Esophagus muscularis mucosa (tissue), 4 donors: ENCODE data around the gene NAPG. TPM values are rescaled to one million over a fixed set of nuclear protein-coding genes. Genes with fewer than 3 reads are reported as not detected.
A peak's percentile ranks its signal among the peaks of the same experiment; 100 is the strongest.
"Not testable (repeated sequence)": the region's sequence is repeated elsewhere in the genome, so short reads cannot be mapped to it uniquely, and the experiment has no call there.

Source experiments
- DNase-seq: peaks from one replicate; pipeline ENCODE4 v3.0.0-alpha.2; 2017; ENCODE audit errors: extremely low spot score
- H3K27ac ChIP-seq, 4 donors: fragments of 200-600 bp; sonication (generic); replicated peaks in 1 of 4; 1 replicate in 3 of 4; 2 replicates in 1 of 4; pipeline ENCODE4 v1.5.1; 2016 to 2019; ENCODE audit warnings: mild to moderate bottlenecking in 1 of 4
- H3K27me3 ChIP-seq, 4 donors: fragments of 200-600 bp; sonication (generic); one replicate each; pipeline versions ENCODE4 v1.5.1 to v1.6.0; 2016 to 2019
- H3K36me3 ChIP-seq, 4 donors: fragments of 200-600 bp; sonication (generic); one replicate each; pipeline ENCODE4 v1.5.1; 2016 to 2019
- H3K4me1 ChIP-seq, 4 donors: fragments of 200-600 bp; sonication (generic); one replicate each; pipeline ENCODE4 v1.5.1; 2016 to 2019
- H3K4me3 ChIP-seq, 4 donors: fragments of 200-600 bp; sonication (generic); 1 replicate in 2 of 4; 2 replicates in 2 of 4; pipeline ENCODE4 v1.5.1; 2016 to 2019; ENCODE audit warnings: mild to moderate bottlenecking in 4 of 4, moderate library complexity in 1 of 4
- H3K9me3 ChIP-seq, 4 donors: fragments of 200-600 bp; sonication (generic); 1 replicate in 3 of 4; 2 replicates in 1 of 4; pipeline ENCODE4 v1.5.1; 2016 to 2019
- EP300 ChIP-seq: sonication (generic); formaldehyde crosslinking; IDR thresholded peaks from one replicate; pipeline ENCODE4 v1.6.1; 2017; ENCODE audit warnings: antibody characterized with exemption
- POLR2A ChIP-seq: fragments of 450-650 bp; IDR thresholded peaks from one replicate; pipeline ENCODE4 v1.6.1; 2017; ENCODE audit warnings: antibody characterized with exemption, moderate library complexity, mild to moderate bottlenecking, low read depth
- POLR2AphosphoS5 ChIP-seq, 2 donors: sonication (generic); formaldehyde crosslinking; IDR thresholded peaks; one replicate each; pipeline ENCODE4 v1.6.1; 2017; ENCODE audit warnings: antibody characterized with exemption in 2 of 2
- WGBS: methylation state at CpG from one replicate; pipeline ENCODE4 v1.1.5; 2018; 5-methylcytosine and 5-hydroxymethylcytosine counted together
- intact Hi-C: fragments of 100-400 bp; cut with DNase I; formaldehyde crosslinking; loops from one replicate; pipeline ENCODE4 v1.15.1; 2023
- total RNA-seq, 4 donors: library from RNA; depleted of rRNA; stranded (reverse); fragments of >200 nt; gene quantifications; one replicate each; pipeline versions ENCODE4 v1.1.0 to v1.2.1, GENCODE V29; 2016
- TF ChIP-seq, protein P1 (sequence below), 3 experiments: fragments of 200-600 bp in 2 of 3; fragments of 450-650 bp in 1 of 3; sonication (generic) in 2 of 3; IDR thresholded peaks; one replicate each; pipeline ENCODE4 v1.5.1; 2017 to 2019; ENCODE audit warnings: antibody characterized with exemption in 3 of 3, mild to moderate bottlenecking in 2 of 3, moderate library complexity in 1 of 3

The NAPG gene
- total RNA-seq, 4 donors from 2014 or later: 32.1 to 39.5 (median 34.7) TPM

DNA sequence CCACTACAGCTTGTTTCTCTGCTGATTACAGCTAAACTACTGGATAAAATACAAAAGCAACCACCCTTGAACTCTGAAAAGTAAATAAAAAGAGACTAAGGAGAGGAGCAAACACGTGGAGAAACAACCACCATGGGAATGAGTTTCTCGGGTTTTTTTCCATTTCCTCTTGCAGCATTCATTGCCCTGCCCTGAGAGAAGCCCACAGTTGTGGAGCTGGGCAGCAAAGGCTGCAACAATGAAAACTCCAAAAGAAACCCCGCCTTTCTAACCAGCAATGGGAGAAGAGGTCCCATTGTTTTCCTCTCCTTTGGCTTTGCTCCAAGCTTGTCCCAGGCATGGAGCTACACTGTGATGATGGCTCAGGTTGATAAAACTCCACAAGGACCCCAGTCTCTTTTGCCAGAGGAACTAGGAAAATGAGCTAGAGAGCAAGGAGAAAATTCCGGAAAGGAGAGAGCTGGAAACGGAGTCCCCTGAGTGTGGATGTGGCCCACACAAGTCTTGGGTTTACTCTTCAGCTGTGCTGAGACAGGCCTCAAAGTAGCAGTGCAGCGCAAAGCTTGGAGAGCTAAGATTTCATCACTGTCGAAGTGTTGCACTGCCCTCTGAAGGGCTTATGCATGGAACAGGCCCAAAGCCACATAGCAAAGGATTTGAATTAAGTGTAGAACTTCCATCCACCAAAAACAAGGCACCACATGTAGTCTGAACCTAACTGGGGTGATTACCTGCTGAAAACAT is 20.9 kb downstream of the NAPG start:
- peaks cover 48 to 87% (median 74%) of the 10 kb centered on the region in 4 donors for H3K36me3 ChIP-seq
- H3K9me3 ChIP-seq: no peaks in the 10 kb centered on the region
- TF ChIP-seq, protein P1, sequence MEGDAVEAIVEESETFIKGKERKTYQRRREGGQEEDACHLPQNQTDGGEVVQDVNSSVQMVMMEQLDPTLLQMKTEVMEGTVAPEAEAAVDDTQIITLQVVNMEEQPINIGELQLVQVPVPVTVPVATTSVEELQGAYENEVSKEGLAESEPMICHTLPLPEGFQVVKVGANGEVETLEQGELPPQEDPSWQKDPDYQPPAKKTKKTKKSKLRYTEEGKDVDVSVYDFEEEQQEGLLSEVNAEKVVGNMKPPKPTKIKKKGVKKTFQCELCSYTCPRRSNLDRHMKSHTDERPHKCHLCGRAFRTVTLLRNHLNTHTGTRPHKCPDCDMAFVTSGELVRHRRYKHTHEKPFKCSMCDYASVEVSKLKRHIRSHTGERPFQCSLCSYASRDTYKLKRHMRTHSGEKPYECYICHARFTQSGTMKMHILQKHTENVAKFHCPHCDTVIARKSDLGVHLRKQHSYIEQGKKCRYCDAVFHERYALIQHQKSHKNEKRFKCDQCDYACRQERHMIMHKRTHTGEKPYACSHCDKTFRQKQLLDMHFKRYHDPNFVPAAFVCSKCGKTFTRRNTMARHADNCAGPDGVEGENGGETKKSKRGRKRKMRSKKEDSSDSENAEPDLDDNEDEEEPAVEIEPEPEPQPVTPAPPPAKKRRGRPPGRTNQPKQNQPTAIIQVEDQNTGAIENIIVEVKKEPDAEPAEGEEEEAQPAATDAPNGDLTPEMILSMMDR (IDR thresholded peaks at IDR 0.05): no peak
- TF ChIP-seq POLR2AphosphoS5 (IDR thresholded peaks at IDR 0.05): no peak
- no peak for TF ChIP-seq EP300
- no peak for TF ChIP-seq POLR2A
- intact Hi-C loops: no loop called here
- H3K4me3 ChIP-seq: no peak overlapping the region
- no peaks in the 10 kb centered on the region for H3K27me3 ChIP-seq
- no peak for DNase-seq
- H3K27ac ChIP-seq: no peak overlapping the region
- peaks cover 6 to 9% (median 7%) of the 10 kb centered on the region in 4 donors for H3K4me1 ChIP-seq
- 91% methylated on average over 7 of the region's 7 CpGs for WGBS

DNA sequence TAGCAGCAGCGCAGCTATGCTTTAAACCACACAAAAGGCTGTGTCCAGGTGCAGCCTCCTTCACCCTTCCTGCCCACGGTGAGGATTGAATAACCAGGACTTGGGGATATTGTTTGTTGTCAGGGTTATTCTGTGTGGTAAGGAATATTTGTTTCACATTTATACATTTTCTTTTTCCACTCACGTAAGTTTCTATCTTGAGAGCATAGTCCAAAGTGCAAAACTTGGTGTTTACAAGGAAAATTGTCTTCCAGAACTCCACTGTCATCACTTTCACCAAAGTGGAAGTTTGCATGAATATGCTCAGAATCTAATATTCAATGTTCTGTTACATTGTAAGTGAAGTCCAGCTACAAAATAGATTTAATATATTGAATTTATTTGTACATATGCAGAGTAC is 26.4 kb downstream of the NAPG start:
- 90% methylated on average over 3 of the region's 3 CpGs for WGBS
- intact Hi-C loops: no loop called here

DNA sequence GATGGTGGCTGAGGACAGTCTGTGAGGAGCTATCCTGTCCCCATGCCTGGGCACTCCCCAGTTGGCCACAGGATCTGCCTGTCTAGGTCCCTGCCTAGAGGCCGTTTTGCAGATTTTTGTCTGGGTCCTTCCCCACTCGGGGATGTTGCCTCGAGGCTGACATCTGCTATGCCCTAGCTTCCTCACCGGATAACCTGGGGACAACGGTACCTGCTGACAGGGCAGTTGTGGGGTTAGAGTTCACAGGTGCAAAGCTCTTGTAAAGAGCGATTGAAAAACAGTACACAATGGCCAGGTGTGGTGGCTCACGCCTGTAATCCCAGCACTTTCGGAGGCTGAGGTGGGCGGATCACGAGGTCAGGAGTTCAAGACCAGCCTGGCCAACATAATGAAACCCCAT is 30.4 kb downstream of the NAPG start:
- Histone ChIP-seq H3K4me1 (peaks cover 8 to 13% (median 10%) of the 10 kb centered on the region in 4 donors), H3K36me3 (peaks cover 32 to 67% (median 59%) of the 10 kb centered on the region in 4 donors)
- H3K27me3 ChIP-seq, H3K27ac ChIP-seq, DNase-seq, H3K4me3 ChIP-seq, H3K9me3 ChIP-seq, intact Hi-C loops: not testable (repeated sequence)
- 97% methylated on average over 8 of the region's 10 CpGs for WGBS

More for the DNA sequence above, 26.4 kb downstream of the NAPG start:
- H3K9me3 ChIP-seq: no peaks in the 10 kb centered on the region
- no peak for DNase-seq
- TF ChIP-seq POLR2A (no peak), EP300 (no peak), POLR2AphosphoS5 (IDR thresholded peaks at IDR 0.05) (no peak)
- TF ChIP-seq, protein P1 (IDR thresholded peaks at IDR 0.05): no peak
- no peak overlapping the region for H3K27ac ChIP-seq
- no peaks in the 10 kb centered on the region for H3K27me3 ChIP-seq
- peaks cover 67 to 96% (median 91%) of the 10 kb centered on the region in 4 donors for H3K36me3 ChIP-seq
- H3K4me1 ChIP-seq: no peaks in the 10 kb centered on the region
- no peak overlapping the region for H3K4me3 ChIP-seq

DNA sequence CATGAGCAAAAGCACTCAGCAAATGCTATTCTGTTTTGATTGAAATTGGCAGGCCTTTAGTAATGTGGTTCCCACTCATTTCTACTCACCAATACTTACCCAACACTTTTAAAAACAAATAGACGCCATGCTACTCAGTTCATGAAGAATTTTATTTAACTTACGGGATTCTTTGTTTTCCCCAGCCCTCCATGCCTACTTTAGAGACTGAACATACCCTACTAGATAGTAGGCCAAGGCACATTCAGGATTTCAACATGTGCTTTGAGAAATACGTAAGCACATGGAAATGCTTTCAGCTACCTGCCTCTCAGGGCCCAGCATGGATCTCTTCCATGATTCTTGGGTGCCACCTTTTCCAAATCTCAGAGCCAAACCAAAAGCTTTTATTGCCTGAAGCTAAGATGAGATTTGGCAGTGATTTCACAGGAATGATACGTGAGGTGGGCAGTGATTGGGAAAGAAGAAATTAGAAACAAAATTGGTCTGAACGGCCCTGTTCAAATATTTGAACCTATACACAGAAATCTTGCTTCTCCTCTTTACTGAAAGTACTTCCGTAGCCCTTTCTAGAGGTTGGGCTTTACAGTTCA is 31.4 kb downstream of the NAPG start:
- 90% methylated on average over 6 of the region's 6 CpGs for WGBS
- no peak for DNase-seq
- Histone ChIP-seq H3K4me1 (peaks cover 8 to 15% (median 10%) of the 10 kb centered on the region in 4 donors), H3K9me3 (no peaks in the 10 kb centered on the region), H3K27me3 (no peaks in the 10 kb centered on the region), H3K27ac (no peak overlapping the region), H3K36me3 (peaks cover 28 to 58% (median 49%) of the 10 kb centered on the region in 4 donors), H3K4me3 (no peak overlapping the region)
- intact Hi-C loops: no loop called here
- TF ChIP-seq EP300 (no peak), POLR2AphosphoS5 (IDR thresholded peaks at IDR 0.05) (no peak), POLR2A (no peak)
- TF ChIP-seq, protein P1 (IDR thresholded peaks at IDR 0.05): no peak

DNA sequence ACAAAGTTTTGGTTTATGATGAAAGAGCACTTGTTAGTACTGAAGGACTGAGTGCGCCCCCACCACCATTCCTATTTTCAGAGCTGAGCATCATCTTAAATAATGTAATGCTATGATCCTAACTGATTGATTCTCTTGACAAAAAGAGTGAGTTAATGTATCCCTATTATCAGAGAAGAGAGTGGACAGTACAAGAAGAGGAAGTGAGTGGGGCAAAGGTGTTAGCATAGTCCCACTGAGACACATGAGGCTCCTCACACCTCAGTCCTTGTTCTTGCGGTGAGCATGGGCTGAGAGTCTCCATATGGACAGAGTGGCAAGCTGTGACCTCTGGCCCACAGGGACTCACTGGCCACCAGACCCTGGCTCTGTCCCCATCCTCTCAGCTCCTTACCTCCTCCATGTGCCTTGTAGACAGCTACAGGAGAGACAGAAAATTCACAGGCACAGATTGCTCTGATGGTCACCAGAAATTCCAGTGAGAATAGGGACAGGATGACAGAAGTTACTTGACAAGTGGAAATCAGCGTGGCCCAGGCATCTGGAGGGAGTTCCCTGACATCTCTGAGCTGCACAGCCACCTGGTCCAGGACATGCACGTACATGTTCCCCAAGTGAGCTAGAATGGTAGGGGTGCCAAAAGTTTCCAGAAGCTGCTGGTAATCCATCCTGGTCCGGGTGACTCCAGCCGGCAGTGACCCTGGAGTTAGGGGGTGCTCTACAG is 32.6 kb downstream of the NAPG start:
- Histone ChIP-seq H3K9me3 (no peaks in the 10 kb centered on the region), H3K27me3 (no peaks in the 10 kb centered on the region), H3K27ac (no peak overlapping the region), H3K36me3 (peaks cover 20 to 47% (median 40%) of the 10 kb centered on the region in 4 donors), H3K4me1 (peaks cover 8 to 24% (median 10%) of the 10 kb centered on the region in 4 donors), H3K4me3 (no peak overlapping the region)
- DNase-seq: peak; percentile 72
- intact Hi-C loops: no loop called here
- WGBS: 93% methylated on average over 3 of the region's 6 CpGs
- TF ChIP-seq POLR2AphosphoS5 (IDR thresholded peaks at IDR 0.05) (no peak), POLR2A (no peak), EP300 (no peak)
- TF ChIP-seq, protein P1 (IDR thresholded peaks at IDR 0.05): no peak
